HUES6 (cell line): Measurements from ENCODE around the gene DCAF11.

ENCODE experiments used
- H3K27ac ChIP-seq: 2 replicates; pipeline ENCODE4 v1.7.0; 2013; ENCODE audit warnings: low read depth, mild to moderate bottlenecking, low read length, inconsistent platforms
- H3K27me3 ChIP-seq: 2 replicates; pipeline ENCODE4 v1.6.1; 2013; ENCODE audit warnings: low read length; ENCODE audit not compliant: control insufficient read depth, insufficient read depth
- H3K36me3 ChIP-seq: 2 replicates; pipeline ENCODE4 v1.6.1; 2013; ENCODE audit warnings: low read length; ENCODE audit not compliant: control insufficient read depth, insufficient read depth
- H3K4me1 ChIP-seq: 2 replicates; pipeline ENCODE4 v1.6.1; 2013; ENCODE audit warnings: low read length; ENCODE audit not compliant: control insufficient read depth, insufficient read depth
- H3K4me3 ChIP-seq: 2 replicates; pipeline ENCODE4 v1.5.1; 2013; ENCODE audit warnings: low read depth, low read length
- H3K9ac ChIP-seq: one replicate; pipeline ENCODE4 v1.6.1; 2013; ENCODE audit warnings: mild to moderate bottlenecking, low read length
- H3K9me3 ChIP-seq: 2 replicates; pipeline ENCODE4 v1.6.1; 2013; ENCODE audit warnings: low read depth, low read length; ENCODE audit not compliant: control insufficient read depth, insufficient read depth

DCAF11 gene

GRCh38 chr14:24127673-24128072, 13.1 kb downstream of the DCAF11 start:
- Histone ChIP-seq H3K4me1 (no peaks in the 10 kb centered on the region), H3K9me3 (no peaks in the 10 kb centered on the region), H3K36me3 (peaks cover 13% of the 10 kb centered on the region), H3K27me3 (no peaks in the 10 kb centered on the region), H3K4me3 (no peak overlapping the region), H3K27ac (no peak overlapping the region), H3K9ac (no peak overlapping the region)

- no peaks in the 10 kb centered on the region for H3K9me3 ChIP-seq
- H3K4me3 ChIP-seq: no peak overlapping the region
- H3K27ac ChIP-seq: no peak overlapping the region
- no peaks in the 10 kb centered on the region for H3K36me3 ChIP-seq
- H3K9ac ChIP-seq: no peak overlapping the region
- no peaks in the 10 kb centered on the region for H3K4me1 ChIP-seq
- H3K27me3 ChIP-seq: no peaks in the 10 kb centered on the region
These were observed 14.9 kb downstream of the DCAF11 start for GRCh38 chr14:24129410-24129998.

- H3K27me3 ChIP-seq: no peaks in the 10 kb centered on the region
- no peak within 1 kb of the TSS for H3K9ac ChIP-seq
- no peaks in the 10 kb centered on the region for H3K9me3 ChIP-seq
- H3K27ac ChIP-seq: no peak within 1 kb of the TSS
- H3K4me3 ChIP-seq: no peak within 1 kb of the TSS
- no peaks in the 10 kb centered on the region for H3K36me3 ChIP-seq
- peaks cover 3% of the 10 kb centered on the region; the same call in 1 of the 2 replicates for H3K4me1 ChIP-seq
These were observed 15.8 kb downstream of the DCAF11 start, which contains the start of gene FITM1 for GRCh38 chr14:24130380-24130716. Gene FITM1 (plus strand): TSS chr14:24130659. CDS start chr14:24131564, 905 bp downstream.

GRCh38 chr14:24130717-24131548, 16.4 kb downstream of the DCAF11 start:
- H3K27me3 ChIP-seq: no peaks in the 10 kb centered on the region
- H3K9me3 ChIP-seq: no peaks in the 10 kb centered on the region
- H3K9ac ChIP-seq: no peak overlapping the region
- H3K36me3 ChIP-seq: no peaks in the 10 kb centered on the region
- H3K4me1 ChIP-seq: peaks cover 5% of the 10 kb centered on the region; the same call in 1 of the 2 replicates
- H3K27ac ChIP-seq: no peak overlapping the region
- no peak overlapping the region for H3K4me3 ChIP-seq

- H3K27ac ChIP-seq: no peak overlapping the region
- no peak overlapping the region for H3K9ac ChIP-seq
- H3K4me1 ChIP-seq: peaks cover 7% of the 10 kb centered on the region
- no peaks in the 10 kb centered on the region for H3K9me3 ChIP-seq
- no peaks in the 10 kb centered on the region for H3K36me3 ChIP-seq
- H3K27me3 ChIP-seq: no peaks in the 10 kb centered on the region
- no peak overlapping the region for H3K4me3 ChIP-seq
These were observed 17.0 kb downstream of the DCAF11 start for GRCh38 chr14:24131549-24131966.

- H3K9ac ChIP-seq: no peak overlapping the region
- peaks cover under 1% of the 10 kb centered on the region; the same call in 1 of the 2 replicates for H3K36me3 ChIP-seq
- H3K27me3 ChIP-seq: no peaks in the 10 kb centered on the region; the same call in 1 of the 2 replicates
- no peak overlapping the region for H3K27ac ChIP-seq
- peaks cover 10% of the 10 kb centered on the region for H3K4me1 ChIP-seq
- H3K4me3 ChIP-seq: no peak overlapping the region
- no peaks in the 10 kb centered on the region for H3K9me3 ChIP-seq
These were observed 17.6 kb downstream of the DCAF11 start for GRCh38 chr14:24132061-24132685.

GRCh38 chr14:24132976-24133375, 18.4 kb downstream of the DCAF11 start:
- Histone ChIP-seq H3K9me3 (no peaks in the 10 kb centered on the region), H3K9ac (no peak overlapping the region), H3K36me3 (peaks cover 8% of the 10 kb centered on the region; the same call in 1 of the 2 replicates), H3K27ac (no peak overlapping the region), H3K27me3 (no peaks in the 10 kb centered on the region; the same call in 1 of the 2 replicates), H3K4me1 (peaks cover 10% of the 10 kb centered on the region), H3K4me3 (no peak overlapping the region)

GRCh38 chr14:24133735-24134134, 19.2 kb downstream of the DCAF11 start:
- no peak overlapping the region for H3K4me3 ChIP-seq
- no peaks in the 10 kb centered on the region for H3K9me3 ChIP-seq
- no peak overlapping the region for H3K9ac ChIP-seq
- H3K27me3 ChIP-seq: no peaks in the 10 kb centered on the region; the same call in 1 of the 2 replicates
- peaks cover 10% of the 10 kb centered on the region for H3K4me1 ChIP-seq
- H3K36me3 ChIP-seq: peaks cover 16% of the 10 kb centered on the region
- no peak overlapping the region for H3K27ac ChIP-seq

- no peaks in the 10 kb centered on the region; the same call in 1 of the 2 replicates for H3K27me3 ChIP-seq
- H3K9me3 ChIP-seq: no peaks in the 10 kb centered on the region
- H3K4me1 ChIP-seq: peaks cover 10% of the 10 kb centered on the region
- H3K27ac ChIP-seq: no peak overlapping the region
- H3K36me3 ChIP-seq: peaks cover 27% of the 10 kb centered on the region
- peak overlapping the region; percentile 96 for H3K4me3 ChIP-seq
- no peak overlapping the region for H3K9ac ChIP-seq
These were observed 20.9 kb downstream of the DCAF11 start for GRCh38 chr14:24135584-24135833.

- Histone ChIP-seq H3K4me3 (peak within 1 kb of the TSS; percentile 96), H3K36me3 (peaks cover 27% of the 10 kb centered on the region), H3K4me1 (peaks cover 10% of the 10 kb centered on the region), H3K27me3 (no peaks in the 10 kb centered on the region; the same call in 1 of the 2 replicates), H3K9me3 (no peaks in the 10 kb centered on the region), H3K27ac (no peak within 1 kb of the TSS), H3K9ac (peak within 1 kb of the TSS; percentile 64)
These were observed 21.5 kb downstream of the DCAF11 start, which contains the start of gene PSME1 for GRCh38 chr14:24135834-24136683. Gene PSME1 (plus strand): TSS chr14:24136194. CDS start chr14:24136263, 69 bp downstream.
